HK-2 (cell line): Measurements from ENCODE around the gene PIGQ.

Experiments
- DNase-seq: peaks from one replicate; pipeline ENCODE4 v3.0.0-alpha.2; 2018; ENCODE audit not compliant: unreplicated experiment

Gene PIGQ

GRCh38 chr16:628321-629061 is 58.7 kb downstream of the PIGQ start:
- no peak for DNase-seq

DNA sequence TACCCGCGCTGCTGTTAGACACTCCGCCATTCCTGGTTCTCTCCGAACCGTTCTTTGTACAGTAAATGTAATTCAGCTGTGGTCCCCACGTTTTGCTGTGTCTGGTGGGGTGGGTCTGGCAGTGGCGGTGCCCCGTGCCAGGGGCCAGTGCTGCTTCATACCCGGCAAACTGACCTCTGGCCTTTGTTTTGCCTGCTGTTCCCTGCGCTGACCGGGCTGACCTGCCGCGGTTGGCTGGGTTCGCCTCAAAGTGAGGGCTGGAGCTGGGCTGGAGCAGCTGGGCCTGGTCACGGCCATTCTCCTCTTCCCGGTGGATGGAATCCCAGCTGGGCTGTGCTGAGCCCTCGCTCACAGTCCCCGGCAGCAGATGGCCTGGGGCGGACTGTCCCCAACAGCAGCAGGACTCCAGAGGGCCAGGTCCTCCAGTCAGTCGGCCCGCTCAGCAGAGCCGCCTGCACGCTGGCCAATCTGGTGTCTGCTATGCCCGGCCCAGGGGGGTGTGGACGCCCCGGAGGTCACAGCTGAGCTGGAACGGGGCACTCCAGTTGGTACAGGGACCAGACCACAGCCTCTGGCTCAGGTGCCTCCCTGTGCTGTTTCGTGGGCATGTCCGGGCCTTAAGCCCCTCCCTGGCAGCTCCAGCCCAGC is 59.5 kb downstream of the PIGQ start:
- no peak for DNase-seq

DNA sequence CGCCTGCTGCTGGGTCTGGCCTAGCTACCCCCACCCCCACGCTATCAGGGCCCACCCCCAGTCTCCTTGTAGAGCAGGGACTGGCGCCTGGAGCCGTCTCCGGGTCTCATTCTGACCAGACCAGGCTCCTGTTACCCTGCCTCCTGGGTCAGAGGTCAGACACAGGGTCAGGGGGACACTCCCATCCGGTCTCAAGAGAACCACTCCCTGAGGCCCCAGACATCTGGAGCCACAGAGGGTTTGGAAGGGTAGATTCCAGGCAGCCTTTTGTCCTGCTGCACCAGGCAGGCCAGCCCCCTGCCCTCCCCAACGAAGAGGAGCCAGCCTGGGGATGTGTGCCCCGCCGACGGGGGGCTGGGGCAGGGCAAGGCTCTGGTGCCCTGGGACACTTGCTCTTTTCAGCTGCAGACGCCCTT is 60.1 kb downstream of the PIGQ start:
- DNase-seq: no peak

DNA sequence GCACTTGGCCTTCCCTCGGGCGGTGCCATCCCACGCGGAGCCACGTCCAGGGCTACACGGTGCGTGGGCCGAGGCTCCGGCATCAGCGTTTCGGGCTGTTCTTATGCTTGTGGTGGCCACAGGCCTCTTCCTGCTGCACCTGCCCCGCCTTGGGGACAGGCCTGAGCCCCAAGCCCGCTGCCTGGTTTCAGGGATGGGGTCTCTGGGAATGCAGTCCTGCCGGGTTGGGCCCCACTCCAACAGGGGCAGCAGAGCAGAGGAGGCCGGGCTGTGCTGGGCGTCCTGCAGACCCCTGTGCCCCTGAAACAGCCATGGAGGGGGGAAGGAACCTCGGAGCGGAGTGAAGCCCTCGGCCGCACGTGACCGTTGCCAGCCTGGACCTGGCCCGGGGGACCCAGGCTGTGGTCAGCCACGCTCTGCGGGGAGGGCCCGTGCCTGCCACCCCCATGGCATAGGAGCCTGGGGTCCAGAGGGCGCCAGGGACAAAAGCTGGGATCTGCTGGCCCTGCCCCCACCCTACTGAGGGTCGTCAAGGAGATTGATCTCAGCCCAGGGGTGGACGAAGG is 60.6 kb downstream of the PIGQ start:
- DNase-seq: no peak

DNA sequence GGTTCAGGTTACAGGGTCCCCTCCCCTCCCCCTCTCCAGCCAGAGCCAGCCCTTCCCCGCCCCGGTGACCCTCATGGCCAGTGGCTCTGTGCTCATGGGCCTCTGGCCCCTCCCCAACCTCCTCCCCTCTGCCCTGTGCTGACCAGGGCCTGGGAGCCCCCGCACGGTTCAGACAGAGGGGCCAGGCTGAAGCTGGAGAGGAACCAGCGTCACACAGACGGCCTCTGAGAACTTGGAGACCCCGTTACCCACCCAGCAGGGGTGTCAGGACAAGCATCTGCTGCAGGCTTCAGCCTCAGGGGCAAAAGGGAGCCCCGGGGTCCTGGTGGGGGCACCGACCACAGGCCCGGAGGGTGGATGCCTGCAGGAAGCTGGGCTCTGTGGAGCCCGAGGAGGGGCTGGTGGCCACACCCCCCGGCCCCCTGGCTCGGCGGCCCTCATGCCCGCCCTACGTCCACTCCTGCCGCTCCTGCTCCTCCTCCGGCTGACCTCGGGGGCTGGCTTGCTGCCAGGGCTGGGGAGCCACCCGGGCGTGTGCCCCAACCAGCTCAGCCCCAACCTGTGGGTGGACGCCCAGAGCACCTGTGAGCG is 61.1 kb downstream of the PIGQ start, which contains the start of gene WFIKKN1:
TSS of gene WFIKKN1 (plus strand) at position 171 of the 591 bp plus-strand sequence. CDS start at position 440, 269 bp downstream.
- no peak for DNase-seq

GRCh38 chr16:631808-632358 is 62.1 kb downstream of the PIGQ start:
- DNase-seq: no peak

- no peak for DNase-seq
These were observed 62.9 kb downstream of the PIGQ start for GRCh38 chr16:632486-633335.

DNA sequence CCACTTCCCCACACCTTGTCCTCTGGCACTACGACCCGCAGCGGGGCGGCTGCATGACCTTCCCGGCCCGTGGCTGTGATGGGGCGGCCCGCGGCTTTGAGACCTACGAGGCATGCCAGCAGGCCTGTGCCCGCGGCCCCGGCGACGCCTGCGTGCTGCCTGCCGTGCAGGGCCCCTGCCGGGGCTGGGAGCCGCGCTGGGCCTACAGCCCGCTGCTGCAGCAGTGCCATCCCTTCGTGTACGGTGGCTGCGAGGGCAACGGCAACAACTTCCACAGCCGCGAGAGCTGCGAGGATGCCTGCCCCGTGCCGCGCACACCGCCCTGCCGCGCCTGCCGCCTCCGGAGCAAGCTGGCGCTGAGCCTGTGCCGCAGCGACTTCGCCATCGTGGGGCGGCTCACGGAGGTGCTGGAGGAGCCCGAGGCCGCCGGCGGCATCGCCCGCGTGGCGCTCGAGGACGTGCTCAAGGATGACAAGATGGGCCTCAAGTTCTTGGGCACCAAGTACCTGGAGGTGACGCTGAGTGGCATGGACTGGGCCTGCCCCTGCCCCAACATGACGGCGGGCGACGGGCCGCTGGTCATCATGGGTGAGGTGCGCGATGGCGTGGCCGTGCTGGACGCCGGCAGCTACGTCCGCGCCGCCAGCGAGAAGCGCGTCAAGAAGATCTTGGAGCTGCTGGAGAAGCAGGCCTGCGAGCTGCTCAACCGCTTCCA is 63.7 kb downstream of the PIGQ start:
- no peak for DNase-seq
